ENCODE results near the gene EEF1AKMT3. TPM values are rescaled to one million over a fixed set of nuclear protein-coding genes. Genes with fewer than 3 reads are reported as not detected.

Gene EEF1AKMT3
- polyA plus RNA-seq, 3 donors: 10.1 to 12.5 (median 11.7) TPM

GRCh38 chr12:57734591-57734990 is 37.8 kb upstream of the EEF1AKMT3 start:
- DNase-seq (ENCODE audit: low read depth in 3 of 3, low spot score in 2 of 3): no peak

- no peak for DNase-seq (ENCODE audit: low read depth in 3 of 3, low spot score in 2 of 3)
Measured at GRCh38 chr12:57735198-57735855, 37.1 kb upstream of the EEF1AKMT3 start.

- no peak for DNase-seq (ENCODE audit: low read depth in 3 of 3, low spot score in 2 of 3)
Measured at GRCh38 chr12:57735952-57736740, 36.3 kb upstream of the EEF1AKMT3 start.

GRCh38 chr12:57736741-57737466 is 35.5 kb upstream of the EEF1AKMT3 start:
- no peak for DNase-seq (ENCODE audit: low read depth in 3 of 3, low spot score in 2 of 3)

GRCh38 chr12:57737467-57738460 is 34.6 kb upstream of the EEF1AKMT3 start:
- DNase-seq (ENCODE audit: low read depth in 3 of 3, low spot score in 2 of 3): no peak

GRCh38 chr12:57738661-57739237 is 33.7 kb upstream of the EEF1AKMT3 start, which contains the start of gene AGAP2:
AGAP2 (minus strand) TSS chr12:57738742; CDS start chr12:57738246, 496 bp downstream.
- no peak for DNase-seq (ENCODE audit: low read depth in 3 of 3, low spot score in 2 of 3)

GRCh38 chr12:57739387-57739786 is 33.0 kb upstream of the EEF1AKMT3 start:
- no peak for DNase-seq (ENCODE audit: low read depth in 3 of 3, low spot score in 2 of 3)

- DNase-seq (ENCODE audit: low read depth in 3 of 3, low spot score in 2 of 3): no peak
Measured at GRCh38 chr12:57739914-57740538, 32.4 kb upstream of the EEF1AKMT3 start.

GRCh38 chr12:57740656-57741412 is 31.6 kb upstream of the EEF1AKMT3 start:
- no peak for DNase-seq (ENCODE audit: low read depth in 3 of 3, low spot score in 2 of 3)

GRCh38 chr12:57741413-57741789 is 31.0 kb upstream of the EEF1AKMT3 start:
- DNase-seq (ENCODE audit: low read depth in 3 of 3, low spot score in 2 of 3): no peak

GRCh38 chr12:57741844-57742738 is 30.3 kb upstream of the EEF1AKMT3 start:
- DNase-seq (ENCODE audit: low read depth in 3 of 3, low spot score in 2 of 3): no peak

- no peak for DNase-seq (ENCODE audit: low read depth in 3 of 3, low spot score in 2 of 3)
Measured at GRCh38 chr12:57743769-57744168, 28.6 kb upstream of the EEF1AKMT3 start.

- peak in 2 of 3 donors; percentile 77 to 80 for DNase-seq (ENCODE audit: low read depth in 3 of 3, low spot score in 2 of 3)
Measured at GRCh38 chr12:57744194-57744776, 28.1 kb upstream of the EEF1AKMT3 start.

GRCh38 chr12:57744777-57745484 is 27.5 kb upstream of the EEF1AKMT3 start, which contains the start of gene TSPAN31:
TSPAN31 (plus strand) TSS chr12:57745039; CDS start chr12:57745155, 116 bp downstream.
- DNase-seq (ENCODE audit: low read depth in 3 of 3, low spot score in 2 of 3): peak; percentile 96 to 99 (median 98)

- no peak for DNase-seq (ENCODE audit: low read depth in 3 of 3, low spot score in 2 of 3)
Measured at GRCh38 chr12:57745485-57745881, 26.9 kb upstream of the EEF1AKMT3 start.

GRCh38 chr12:57746025-57746424 is 26.4 kb upstream of the EEF1AKMT3 start:
- DNase-seq (ENCODE audit: low read depth in 3 of 3, low spot score in 2 of 3): no peak
